ENCODE results near the gene CPT1B. TPM values are rescaled to one million over a fixed set of nuclear protein-coding genes. Genes with fewer than 3 reads are reported as not detected.
A peak's percentile ranks its signal among the peaks of the same experiment; 100 is the strongest.

CPT1B gene
- total and polyA plus RNA-seq, 2 experiments from 2014 or later: 1.3 to 2.9 TPM

GRCh38 chr22:50585238-50585637 lies 7.0 kb upstream of the CPT1B start:
- no peak overlapping the region for H3K9ac ChIP-seq
- no peak overlapping the region for H3K4me2 ChIP-seq (ENCODE audit: unreplicated experiment)
- TF ChIP-seq EZH2phosphoT487 (IDR thresholded peaks at IDR 0.05; ENCODE audit: insufficient read depth, low read depth): no peak
- TF ChIP-seq EZH2 (IDR thresholded peaks at IDR 0.05; ENCODE audit: insufficient read depth, poor library complexity, severe bottlenecking): no peak
- no peaks in the 10 kb centered on the region for H3K27me3 ChIP-seq (replicated peaks; ENCODE audit: insufficient read depth)
- H3K36me3 ChIP-seq (ENCODE audit: low read depth): no peaks in the 10 kb centered on the region
- H3K4me1 ChIP-seq (ENCODE audit: insufficient read depth): peaks cover 9% of the 10 kb centered on the region; the same call in 1 of the 2 replicates
- no peaks in the 10 kb centered on the region for H4K20me1 ChIP-seq (ENCODE audit: insufficient read depth)
- no peaks in the 10 kb centered on the region for H3F3A ChIP-seq (ENCODE audit: insufficient read depth)
- no peak for DNase-seq
- H3K27ac ChIP-seq: no peak overlapping the region
- in situ Hi-C loops (cut with MboI): no loop called here
- H3K79me2 ChIP-seq (ENCODE audit: insufficient read depth): peaks cover 10% of the 10 kb centered on the region
- no peak overlapping the region for H3K4me3 ChIP-seq
- no peak overlapping the region for H2AFZ ChIP-seq
- no peaks in the 10 kb centered on the region for H3K9me3 ChIP-seq (ENCODE audit: low read depth)
- no peaks in the 10 kb centered on the region for H3K9me2 ChIP-seq (ENCODE audit: insufficient read depth)
- 71 to 72% methylated on average over 3 of the region's 3 CpGs for WGBS, 2 experiments (ENCODE audit: low coverage in 1 of 2, low lambda C conversion rate in 2 of 2, missing lambda C conversion rate in 2 of 2)

GRCh38 chr22:50584106-50585096 lies 6.2 kb upstream of the CPT1B start:
- 94 to 96% methylated on average over 23 of the region's 23 CpGs for WGBS, 2 experiments (ENCODE audit: low coverage in 1 of 2, low lambda C conversion rate in 2 of 2, missing lambda C conversion rate in 2 of 2)
- H3K9me3 ChIP-seq (ENCODE audit: low read depth): no peaks in the 10 kb centered on the region
- peak overlapping the region; percentile 96; the same call in 1 of the 2 replicates for H3K9ac ChIP-seq
- no peak overlapping the region for H3K4me2 ChIP-seq (ENCODE audit: unreplicated experiment)
- TF ChIP-seq EZH2phosphoT487 (IDR thresholded peaks at IDR 0.05; ENCODE audit: insufficient read depth, low read depth): no peak
- no peak for TF ChIP-seq EZH2 (IDR thresholded peaks at IDR 0.05; ENCODE audit: insufficient read depth, poor library complexity, severe bottlenecking)
- H2AFZ ChIP-seq: no peak overlapping the region
- H3K9me2 ChIP-seq (ENCODE audit: insufficient read depth): no peaks in the 10 kb centered on the region
- H3F3A ChIP-seq (ENCODE audit: insufficient read depth): no peaks in the 10 kb centered on the region
- H3K27ac ChIP-seq: no peak overlapping the region
- in situ Hi-C loops (cut with MboI): no loop called here
- no peak overlapping the region for H3K4me3 ChIP-seq
- peaks cover 10% of the 10 kb centered on the region for H3K79me2 ChIP-seq (ENCODE audit: insufficient read depth)
- no peaks in the 10 kb centered on the region for H4K20me1 ChIP-seq (ENCODE audit: insufficient read depth)
- H3K36me3 ChIP-seq (ENCODE audit: low read depth): no peaks in the 10 kb centered on the region
- no peaks in the 10 kb centered on the region for H3K27me3 ChIP-seq (replicated peaks; ENCODE audit: insufficient read depth)
- DNase-seq: no peak
- peaks cover 9% of the 10 kb centered on the region; the same call in 1 of the 2 replicates for H3K4me1 ChIP-seq (ENCODE audit: insufficient read depth)

GRCh38 chr22:50583294-50583861 lies 5.2 kb upstream of the CPT1B start:
- Histone ChIP-seq H3K9ac (peak overlapping the region; percentile 96), H3K4me1 (ENCODE audit: insufficient read depth) (peaks cover 18% of the 10 kb centered on the region), H3F3A (ENCODE audit: insufficient read depth) (no peaks in the 10 kb centered on the region), H3K4me3 (peak overlapping the region; percentile 85), H3K79me2 (ENCODE audit: insufficient read depth) (peaks cover 10% of the 10 kb centered on the region), H4K20me1 (ENCODE audit: insufficient read depth) (no peaks in the 10 kb centered on the region), H3K4me2 (ENCODE audit: unreplicated experiment) (peak overlapping the region; percentile 84), H3K27ac (peak overlapping the region; percentile 16; the same call in 1 of the 2 replicates), H3K27me3 (replicated peaks; ENCODE audit: insufficient read depth) (no peaks in the 10 kb centered on the region), H3K9me3 (ENCODE audit: low read depth) (no peaks in the 10 kb centered on the region), H3K36me3 (ENCODE audit: low read depth) (no peaks in the 10 kb centered on the region), H3K9me2 (ENCODE audit: insufficient read depth) (no peaks in the 10 kb centered on the region), H2AFZ (peak overlapping the region; percentile 73)
- DNase-seq: peak; percentile 27
- in situ Hi-C loops (cut with MboI): no loop called here
- TF ChIP-seq EZH2 (IDR thresholded peaks at IDR 0.05; ENCODE audit: insufficient read depth, poor library complexity, severe bottlenecking) (no peak), EZH2phosphoT487 (IDR thresholded peaks at IDR 0.05; ENCODE audit: insufficient read depth, low read depth) (no peak)
- WGBS, 2 experiments (ENCODE audit: low coverage in 1 of 2, low lambda C conversion rate in 2 of 2, missing lambda C conversion rate in 2 of 2): 5% methylated on average over 30 to 37 of the region's 37 CpGs

GRCh38 chr22:50582493-50583293 lies 4.5 kb upstream of the CPT1B start, which contains the start of gene CHKB:
TSS of gene CHKB (minus strand) at chr22:50582849. CDS start at chr22:50582781, 68 bp downstream.
- Histone ChIP-seq H3K4me2 (ENCODE audit: unreplicated experiment) (peak within 1 kb of the TSS; percentile 84), H3K27ac (peak within 1 kb of the TSS; percentile 86), H3K27me3 (replicated peaks; ENCODE audit: insufficient read depth) (no peaks in the 10 kb centered on the region), H3K4me3 (peak within 1 kb of the TSS; percentile 85), H3F3A (ENCODE audit: insufficient read depth) (no peaks in the 10 kb centered on the region), H3K79me2 (ENCODE audit: insufficient read depth) (peaks cover 10% of the 10 kb centered on the region), H3K9me2 (ENCODE audit: insufficient read depth) (no peaks in the 10 kb centered on the region), H2AFZ (peak within 1 kb of the TSS; percentile 85), H3K9me3 (ENCODE audit: low read depth) (no peaks in the 10 kb centered on the region), H3K9ac (peak within 1 kb of the TSS; percentile 96), H4K20me1 (ENCODE audit: insufficient read depth) (no peaks in the 10 kb centered on the region), H3K4me1 (ENCODE audit: insufficient read depth) (peaks cover 22% of the 10 kb centered on the region), H3K36me3 (ENCODE audit: low read depth) (no peaks in the 10 kb centered on the region)
- peak; percentile 100 for DNase-seq
- in situ Hi-C loops (cut with MboI): no loop called here
- no peak for TF ChIP-seq EZH2 (IDR thresholded peaks at IDR 0.05; ENCODE audit: insufficient read depth, poor library complexity, severe bottlenecking)
- no peak for TF ChIP-seq EZH2phosphoT487 (IDR thresholded peaks at IDR 0.05; ENCODE audit: insufficient read depth, low read depth)
- WGBS, 2 experiments (ENCODE audit: low coverage in 1 of 2, low lambda C conversion rate in 2 of 2, missing lambda C conversion rate in 2 of 2): 0% methylated on average over 63 to 67 of the region's 96 CpGs
